ENCODE data around the gene BAD.

The BAD gene

DNA sequence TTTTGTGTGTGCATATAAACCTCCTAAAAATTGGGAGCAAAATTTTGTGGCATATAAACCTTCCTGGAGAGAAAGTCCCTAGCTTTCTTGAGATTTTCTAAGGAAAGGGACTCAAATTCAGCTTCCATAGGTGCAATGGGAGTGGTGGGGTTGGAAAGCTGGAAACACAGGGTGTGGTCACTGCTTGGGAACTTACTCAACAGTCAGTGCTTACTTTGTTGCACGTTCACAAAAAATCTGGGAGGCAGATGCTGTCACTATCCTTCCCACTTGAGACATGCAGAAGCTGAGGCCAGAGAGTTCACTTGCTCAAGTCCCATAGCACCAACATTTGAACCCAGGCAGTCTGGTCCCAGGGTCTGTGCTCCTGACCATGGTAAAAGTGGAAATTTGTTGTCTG, 11.8 kb upstream of the BAD start:
- DNase-seq (ENCODE audit: low read depth) = no peak

DNA sequence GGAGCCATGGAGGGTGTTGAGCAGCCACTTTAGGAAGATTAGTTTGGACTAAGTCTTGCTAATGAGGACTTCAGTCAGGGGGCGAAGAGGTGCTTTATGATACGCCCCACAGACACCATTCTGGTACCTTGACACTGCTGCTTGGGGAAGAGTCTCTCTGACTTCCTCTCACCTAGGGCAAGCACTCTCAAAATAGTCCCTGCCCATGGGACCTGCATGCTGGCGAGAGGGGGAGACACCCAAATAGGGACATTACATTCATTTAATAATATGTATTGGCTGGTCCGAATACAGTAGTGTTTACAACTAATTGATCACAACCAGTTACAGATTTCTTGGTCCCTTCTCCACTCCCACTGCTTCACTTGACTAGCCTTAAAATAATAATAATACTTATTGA, 11.3 kb upstream of the BAD start:
- no peak for DNase-seq (ENCODE audit: low read depth)

DNA sequence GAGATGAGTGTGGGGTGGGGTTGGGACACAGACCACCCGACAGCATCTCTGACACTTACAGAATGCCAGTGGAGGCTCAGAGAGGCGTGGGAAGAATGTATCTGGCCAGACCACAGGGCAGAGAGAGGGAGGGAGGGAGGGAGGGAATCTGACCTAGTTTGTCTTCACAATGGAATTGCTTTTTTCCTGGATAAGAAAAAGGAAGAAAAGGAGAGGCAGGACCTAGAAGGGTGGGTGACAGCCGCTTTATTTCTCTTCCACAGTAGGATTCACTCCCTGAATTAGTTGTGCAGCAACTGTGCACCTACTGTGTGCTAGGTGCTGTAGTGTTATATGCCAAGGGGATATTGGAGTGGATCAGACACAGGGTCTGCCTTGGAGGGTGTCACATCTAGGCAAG, 10.3 kb upstream of the BAD start:
- DNase-seq (ENCODE audit: low read depth) = no peak

DNA sequence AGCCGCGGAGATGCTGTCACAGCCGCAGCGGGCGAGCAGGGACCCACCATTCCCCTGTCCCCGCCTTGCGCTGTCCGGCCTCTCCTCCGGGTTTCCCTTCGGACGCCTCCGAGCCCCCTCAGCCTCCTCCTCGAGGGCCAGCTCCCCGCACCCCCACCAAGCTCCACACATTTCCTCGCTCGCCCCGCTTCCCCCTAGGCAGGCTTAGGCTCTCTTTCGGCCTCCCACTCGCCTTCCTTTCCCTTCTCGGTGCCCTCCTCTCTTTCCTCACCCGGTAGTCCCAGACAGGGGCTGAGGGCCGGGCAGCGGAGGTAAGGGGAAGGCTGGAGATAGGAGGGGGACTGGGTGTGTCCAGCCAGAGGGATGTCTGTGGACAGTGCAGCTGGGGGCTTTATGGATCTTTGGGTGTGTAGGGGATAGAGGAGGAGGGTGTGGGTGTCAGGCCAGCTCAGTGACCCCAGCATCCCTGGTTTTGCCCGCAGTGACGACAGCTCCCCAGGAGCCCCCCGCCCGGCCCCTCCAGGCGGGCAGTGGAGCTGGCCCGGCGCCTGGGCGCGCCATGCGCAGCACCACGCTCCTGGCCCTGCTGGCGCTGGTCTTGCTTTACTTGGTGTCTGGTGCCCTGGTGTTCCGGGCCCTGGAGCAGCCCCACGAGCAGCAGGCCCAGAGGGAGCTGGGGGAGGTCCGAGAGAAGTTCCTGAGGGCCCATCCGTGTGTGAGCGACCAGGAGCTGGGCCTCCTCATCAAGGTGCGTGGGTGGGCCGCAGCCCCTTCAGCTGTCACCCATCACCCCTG, 8.2 kb upstream of the BAD start:
- no peak for DNase-seq (ENCODE audit: low read depth)

- DNase-seq (ENCODE audit: low read depth) = no peak
Measured at GRCh38 chr11:64291752-64292459, 7.4 kb upstream of the BAD start.

DNA sequence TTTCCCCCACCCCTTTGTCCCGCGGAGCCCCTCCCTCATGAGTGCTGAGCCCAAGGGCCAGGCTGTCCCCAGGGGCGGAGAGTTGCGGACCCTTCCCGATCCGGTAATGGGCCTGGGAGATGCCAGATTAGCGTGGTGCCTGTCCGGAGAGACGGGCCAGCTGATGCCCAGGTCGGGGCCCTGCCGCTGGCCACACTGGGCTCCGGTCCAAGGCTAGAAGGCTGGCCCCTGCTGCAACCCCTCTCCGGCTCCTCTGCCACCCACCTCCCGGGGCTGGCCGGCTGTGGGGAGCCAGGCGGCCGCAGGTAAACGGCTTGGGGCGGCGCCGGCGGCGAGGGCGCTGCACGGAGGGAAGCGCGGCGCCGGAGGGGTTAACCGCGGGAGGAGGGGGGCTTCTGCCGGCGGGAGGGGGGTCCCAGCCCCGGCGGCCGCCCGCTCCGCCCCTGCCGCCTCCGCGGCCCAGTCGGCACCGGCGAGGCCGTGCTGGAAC, 6.8 kb upstream of the BAD start, which contains the start of gene KCNK4:
Gene KCNK4, plus strand, starts transcription at position 41 of the 490 bp plus-strand sequence. CDS start 1,717 bp downstream, outside the sequence.
- no peak for DNase-seq (ENCODE audit: low read depth)

GRCh38 chr11:64290352-64291261, 6.1 kb upstream of the BAD start:
- no peak for DNase-seq (ENCODE audit: low read depth)

DNA sequence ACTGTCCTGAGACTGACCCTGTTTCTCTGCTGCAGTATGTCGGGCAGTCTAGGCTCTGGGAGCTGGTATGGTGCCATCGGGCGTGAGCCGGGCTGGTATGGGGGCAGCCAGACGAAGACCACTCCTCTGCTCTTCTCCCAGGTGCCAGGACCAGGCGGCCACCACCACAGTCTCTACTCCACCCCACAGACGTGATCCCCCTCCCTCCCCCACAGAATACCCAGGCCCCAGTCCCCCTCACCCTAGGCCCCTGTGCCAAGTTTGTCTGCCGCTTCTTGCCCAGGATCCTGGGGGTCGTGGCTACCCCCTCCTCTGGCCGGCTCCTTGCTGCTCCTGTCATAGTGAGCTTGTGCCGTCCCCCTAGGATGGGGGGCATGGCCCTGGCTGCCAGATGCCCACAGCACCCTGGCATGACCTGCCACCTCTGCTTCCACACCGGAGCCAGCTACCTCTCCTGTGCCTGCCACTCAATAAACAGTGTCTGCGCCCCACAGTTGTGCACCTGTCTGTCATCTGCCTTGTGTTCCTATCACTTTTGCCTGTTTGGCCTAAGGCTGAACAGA, 4.6 kb upstream of the BAD start:
- DNase-seq (ENCODE audit: low read depth) = no peak

GRCh38 chr11:64288353-64288750, 3.9 kb upstream of the BAD start:
- no peak for DNase-seq (ENCODE audit: low read depth)

- DNase-seq (ENCODE audit: low read depth) = no peak
Measured at GRCh38 chr11:64287676-64288352, 3.3 kb upstream of the BAD start.

- DNase-seq (ENCODE audit: low read depth) = no peak
Measured at GRCh38 chr11:64286801-64287159, 2.3 kb upstream of the BAD start.

GRCh38 chr11:64285885-64286800, 1.7 kb upstream of the BAD start:
- no peak for DNase-seq (ENCODE audit: low read depth)

GRCh38 chr11:64284962-64285884, 758 bp upstream of the BAD start, which contains the start of gene GPR137:
TSS of gene GPR137 (plus strand) at chr11:64285848. CDS start at chr11:64286525, 677 bp downstream.
- DNase-seq (ENCODE audit: low read depth) = peak; percentile 84

DNA sequence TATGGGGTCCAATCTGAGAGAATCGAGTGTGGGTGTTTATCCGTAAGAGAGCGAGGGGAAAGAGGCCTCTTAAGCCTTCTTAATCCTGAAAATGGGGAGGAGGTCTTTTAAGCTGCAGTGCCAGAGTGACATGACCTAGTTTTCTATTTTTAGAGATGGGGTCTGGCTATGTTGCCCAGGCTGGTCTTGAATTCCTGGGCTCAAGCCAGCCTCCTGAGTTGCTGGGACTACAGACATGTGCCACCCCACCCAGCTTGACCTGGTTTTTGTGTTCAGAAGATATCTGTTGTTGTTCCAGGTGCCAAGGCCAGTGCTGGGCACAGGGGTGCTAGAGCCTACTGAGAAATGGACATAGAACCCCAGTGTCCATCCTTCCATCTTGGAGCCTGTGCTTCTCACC, 1.4 kb downstream of the BAD start:
- no peak for DNase-seq (ENCODE audit: low read depth)

DNA sequence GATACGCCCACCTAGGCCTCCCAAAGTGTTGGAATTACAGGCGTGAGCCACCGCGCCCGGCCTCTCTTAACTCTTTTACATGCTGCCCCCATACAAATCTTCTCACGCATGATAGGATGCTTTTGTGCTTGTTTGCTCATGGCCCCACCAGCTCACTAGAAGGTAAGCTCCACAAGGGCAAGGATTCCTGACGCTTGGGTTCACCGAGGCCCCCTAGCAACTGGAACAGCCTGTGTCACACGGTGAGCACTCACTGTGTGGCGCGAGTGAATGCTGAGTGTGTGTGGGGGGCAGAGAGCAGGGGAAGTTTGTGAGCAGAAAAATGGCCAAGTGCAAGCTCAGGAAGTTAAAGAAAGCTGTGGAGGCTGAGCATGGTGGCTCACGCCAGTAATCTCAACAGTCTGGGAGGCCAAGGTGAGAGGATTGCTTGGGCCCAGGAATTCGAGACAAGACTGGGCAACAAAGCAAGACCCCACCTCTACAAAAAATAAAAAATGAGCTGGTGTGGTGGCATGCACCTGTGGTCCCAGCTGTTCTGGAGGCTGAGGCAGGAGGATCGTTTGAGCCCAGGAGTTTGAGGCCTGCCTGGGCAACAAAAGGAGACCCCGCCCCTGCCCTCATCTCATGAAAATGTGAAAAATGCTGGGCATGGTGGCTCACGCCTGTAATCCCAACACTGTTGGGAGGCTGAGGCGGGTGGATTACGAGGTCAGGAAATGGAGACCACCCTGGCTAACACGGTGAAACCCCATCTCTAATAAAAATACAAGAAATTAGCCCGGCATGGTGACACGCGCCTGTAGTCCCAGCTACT, 2.3 kb downstream of the BAD start:
- DNase-seq (ENCODE audit: low read depth) = no peak

DNA sequence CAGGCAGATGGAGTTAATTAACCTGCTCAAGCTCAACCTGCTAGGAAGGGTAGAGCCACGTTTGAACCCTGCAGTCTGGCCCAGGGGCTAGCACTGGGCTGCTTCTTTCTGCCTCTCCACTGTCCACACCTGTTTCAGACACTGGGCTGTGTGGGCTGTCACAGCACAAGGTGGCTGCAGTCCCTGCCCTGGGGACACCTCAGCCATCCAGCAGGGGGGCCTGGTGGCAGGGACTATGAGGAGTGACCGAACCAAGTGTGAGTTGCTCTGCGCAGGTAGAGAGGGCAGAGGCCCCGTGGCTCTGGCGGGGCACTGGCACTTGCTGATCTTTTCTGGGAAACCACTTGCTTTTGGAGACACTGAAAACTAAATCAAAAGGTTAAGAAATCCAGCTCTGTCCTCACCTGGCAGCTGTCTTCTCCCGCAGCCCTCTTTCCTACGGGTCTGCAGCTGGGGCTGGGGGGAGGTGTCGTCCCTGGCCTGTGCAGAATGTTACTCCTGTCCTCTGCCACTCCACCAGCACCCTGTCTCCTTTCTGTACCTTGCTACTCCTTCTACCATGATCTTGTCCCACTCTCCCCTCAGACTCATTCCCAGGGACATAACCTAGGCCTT, 5.8 kb downstream of the BAD start:
- no peak for DNase-seq (ENCODE audit: low read depth)

DNA sequence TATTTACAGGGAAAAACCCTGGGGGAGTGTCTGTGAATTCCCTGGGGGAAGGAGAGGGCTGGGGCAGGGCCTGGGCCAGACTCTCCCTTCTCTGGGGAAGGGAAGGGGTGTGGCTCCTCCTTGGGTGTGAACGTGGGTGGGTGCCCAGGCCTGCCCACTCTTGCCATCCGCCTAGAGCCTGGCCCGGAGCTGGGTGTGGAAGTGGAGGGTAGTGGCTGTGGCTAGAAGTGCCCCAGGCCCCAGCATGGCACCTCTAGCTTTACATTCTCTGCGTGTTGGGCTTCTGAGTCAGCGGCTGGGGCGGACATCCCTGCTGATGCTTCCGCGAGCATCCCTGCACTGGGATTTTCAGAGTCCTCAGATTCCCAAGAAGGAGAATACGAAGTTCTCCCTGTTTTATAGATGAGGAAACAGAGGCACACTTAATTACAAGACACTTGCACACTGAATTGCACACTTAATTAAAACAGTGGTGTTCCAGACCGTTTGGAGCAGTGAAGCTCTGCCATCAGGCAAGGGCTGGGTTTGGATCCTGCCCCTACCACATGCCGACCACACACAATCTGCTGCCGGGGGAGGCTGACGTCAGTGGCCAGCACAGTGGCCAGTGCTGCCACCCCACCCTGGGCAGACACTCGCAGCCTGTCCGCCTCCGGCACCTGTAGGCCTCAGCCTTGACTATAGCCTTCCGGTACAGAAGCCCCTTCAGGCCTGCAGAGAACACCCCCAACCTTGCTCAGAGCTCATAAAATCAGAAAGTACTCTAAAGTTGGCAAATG, 7.6 kb downstream of the BAD start:
- DNase-seq (ENCODE audit: low read depth) = no peak
